Measurements from ENCODE around the gene C9orf85.

DNA sequence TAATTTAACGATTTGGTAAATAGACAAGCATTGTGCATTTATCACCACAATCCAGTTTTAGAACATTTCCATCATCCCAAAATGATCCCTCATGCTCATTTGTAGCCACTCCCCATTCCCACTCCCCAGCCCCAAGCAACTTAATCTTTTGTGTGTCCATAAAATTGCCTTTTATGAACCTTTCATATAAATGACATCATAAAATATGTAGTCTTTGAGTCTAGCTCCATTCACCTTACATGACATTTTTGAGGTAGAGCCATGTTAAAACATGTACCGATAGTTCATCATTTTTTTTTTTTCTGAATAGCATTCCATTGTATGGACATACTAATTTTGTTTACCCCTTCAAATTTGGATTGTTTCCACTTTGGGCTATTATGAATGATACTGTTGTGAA is 70.5 kb downstream of the C9orf85 start:
- TF ChIP-seq, protein P1, sequence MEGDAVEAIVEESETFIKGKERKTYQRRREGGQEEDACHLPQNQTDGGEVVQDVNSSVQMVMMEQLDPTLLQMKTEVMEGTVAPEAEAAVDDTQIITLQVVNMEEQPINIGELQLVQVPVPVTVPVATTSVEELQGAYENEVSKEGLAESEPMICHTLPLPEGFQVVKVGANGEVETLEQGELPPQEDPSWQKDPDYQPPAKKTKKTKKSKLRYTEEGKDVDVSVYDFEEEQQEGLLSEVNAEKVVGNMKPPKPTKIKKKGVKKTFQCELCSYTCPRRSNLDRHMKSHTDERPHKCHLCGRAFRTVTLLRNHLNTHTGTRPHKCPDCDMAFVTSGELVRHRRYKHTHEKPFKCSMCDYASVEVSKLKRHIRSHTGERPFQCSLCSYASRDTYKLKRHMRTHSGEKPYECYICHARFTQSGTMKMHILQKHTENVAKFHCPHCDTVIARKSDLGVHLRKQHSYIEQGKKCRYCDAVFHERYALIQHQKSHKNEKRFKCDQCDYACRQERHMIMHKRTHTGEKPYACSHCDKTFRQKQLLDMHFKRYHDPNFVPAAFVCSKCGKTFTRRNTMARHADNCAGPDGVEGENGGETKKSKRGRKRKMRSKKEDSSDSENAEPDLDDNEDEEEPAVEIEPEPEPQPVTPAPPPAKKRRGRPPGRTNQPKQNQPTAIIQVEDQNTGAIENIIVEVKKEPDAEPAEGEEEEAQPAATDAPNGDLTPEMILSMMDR (IDR thresholded peaks at IDR 0.05): no peak
- no peak for TF ChIP-seq POLR2A (IDR thresholded peaks at IDR 0.05)
